PC-9 (cell line): ENCODE data around the gene FBXO9.

Experiments used
- EZH2 ChIP-seq: fragments of 200-600 bp; sonication (generic); IDR thresholded peaks from 2 replicates; pipeline ENCODE4 v1.8.0; 2017; ENCODE audit warnings: antibody characterized with exemption, low read depth
- TF ChIP-seq, protein P1 (sequence below): fragments of 200-600 bp; sonication (generic); conservative IDR thresholded peaks from 2 replicates; pipeline ENCODE4 v1.6.1; 2017; ENCODE audit warnings: mixed run types, antibody characterized with exemption, mild to moderate bottlenecking, moderate library complexity

DNA sequence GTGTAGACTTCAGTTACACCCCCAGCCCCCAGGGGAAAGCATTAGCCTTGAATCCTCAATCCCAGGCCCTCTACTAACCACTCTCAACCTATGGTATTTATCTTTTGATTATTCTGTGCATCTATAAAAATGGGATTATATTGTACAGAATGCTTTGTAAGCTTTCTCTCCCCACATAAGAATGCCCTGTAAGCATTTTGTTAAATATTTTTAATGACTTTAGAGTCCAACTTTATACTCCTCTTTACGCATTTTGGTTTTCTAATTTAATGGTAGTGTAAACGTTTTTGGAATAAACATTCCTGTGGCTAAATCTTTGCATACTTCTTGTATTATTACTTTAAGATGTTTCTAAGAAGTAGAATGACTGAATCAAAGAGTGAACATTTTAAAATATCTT, 35.4 kb downstream of the FBXO9 start:
- TF ChIP-seq, protein P1, sequence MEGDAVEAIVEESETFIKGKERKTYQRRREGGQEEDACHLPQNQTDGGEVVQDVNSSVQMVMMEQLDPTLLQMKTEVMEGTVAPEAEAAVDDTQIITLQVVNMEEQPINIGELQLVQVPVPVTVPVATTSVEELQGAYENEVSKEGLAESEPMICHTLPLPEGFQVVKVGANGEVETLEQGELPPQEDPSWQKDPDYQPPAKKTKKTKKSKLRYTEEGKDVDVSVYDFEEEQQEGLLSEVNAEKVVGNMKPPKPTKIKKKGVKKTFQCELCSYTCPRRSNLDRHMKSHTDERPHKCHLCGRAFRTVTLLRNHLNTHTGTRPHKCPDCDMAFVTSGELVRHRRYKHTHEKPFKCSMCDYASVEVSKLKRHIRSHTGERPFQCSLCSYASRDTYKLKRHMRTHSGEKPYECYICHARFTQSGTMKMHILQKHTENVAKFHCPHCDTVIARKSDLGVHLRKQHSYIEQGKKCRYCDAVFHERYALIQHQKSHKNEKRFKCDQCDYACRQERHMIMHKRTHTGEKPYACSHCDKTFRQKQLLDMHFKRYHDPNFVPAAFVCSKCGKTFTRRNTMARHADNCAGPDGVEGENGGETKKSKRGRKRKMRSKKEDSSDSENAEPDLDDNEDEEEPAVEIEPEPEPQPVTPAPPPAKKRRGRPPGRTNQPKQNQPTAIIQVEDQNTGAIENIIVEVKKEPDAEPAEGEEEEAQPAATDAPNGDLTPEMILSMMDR: no peak
- no peak for TF ChIP-seq EZH2
